ENCODE data around the gene SHROOM3.

SHROOM3 gene

DNA sequence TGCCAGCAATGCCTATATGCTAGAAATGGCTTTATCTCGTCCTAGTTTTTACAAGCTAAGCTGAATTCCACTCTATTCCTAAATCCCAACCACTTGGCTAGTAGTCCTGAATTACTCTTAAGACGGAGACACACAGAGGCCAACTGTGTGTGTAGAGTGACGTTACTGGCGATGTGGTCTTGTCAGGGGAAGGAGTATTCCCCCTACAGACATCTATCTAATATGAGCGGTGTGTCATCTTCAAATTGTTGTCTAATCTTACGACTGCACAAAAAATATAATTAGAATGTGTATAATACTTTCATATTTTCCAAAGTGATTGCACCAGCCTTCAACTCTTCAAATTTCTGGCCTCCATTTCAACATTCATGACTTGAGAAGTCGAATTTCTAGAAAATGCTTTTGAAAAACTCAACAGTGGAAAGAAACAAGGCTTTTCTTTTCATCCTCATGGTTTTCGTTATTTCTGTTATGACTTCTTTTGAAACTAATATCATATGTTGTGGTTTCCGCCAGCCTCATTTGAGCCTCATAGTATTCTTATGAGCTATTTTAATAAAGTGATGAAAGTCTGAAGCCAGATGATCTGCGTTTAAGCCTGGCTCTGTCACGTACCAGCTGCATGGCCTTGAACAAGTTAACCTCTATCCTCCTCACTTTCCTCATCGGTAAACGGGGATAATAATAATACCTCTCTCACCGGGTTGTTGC is 330.6 kb downstream of the SHROOM3 start:
- DNase-seq (ENCODE audit: low spot score) = peak; percentile 30
- TF ChIP-seq, protein P1, sequence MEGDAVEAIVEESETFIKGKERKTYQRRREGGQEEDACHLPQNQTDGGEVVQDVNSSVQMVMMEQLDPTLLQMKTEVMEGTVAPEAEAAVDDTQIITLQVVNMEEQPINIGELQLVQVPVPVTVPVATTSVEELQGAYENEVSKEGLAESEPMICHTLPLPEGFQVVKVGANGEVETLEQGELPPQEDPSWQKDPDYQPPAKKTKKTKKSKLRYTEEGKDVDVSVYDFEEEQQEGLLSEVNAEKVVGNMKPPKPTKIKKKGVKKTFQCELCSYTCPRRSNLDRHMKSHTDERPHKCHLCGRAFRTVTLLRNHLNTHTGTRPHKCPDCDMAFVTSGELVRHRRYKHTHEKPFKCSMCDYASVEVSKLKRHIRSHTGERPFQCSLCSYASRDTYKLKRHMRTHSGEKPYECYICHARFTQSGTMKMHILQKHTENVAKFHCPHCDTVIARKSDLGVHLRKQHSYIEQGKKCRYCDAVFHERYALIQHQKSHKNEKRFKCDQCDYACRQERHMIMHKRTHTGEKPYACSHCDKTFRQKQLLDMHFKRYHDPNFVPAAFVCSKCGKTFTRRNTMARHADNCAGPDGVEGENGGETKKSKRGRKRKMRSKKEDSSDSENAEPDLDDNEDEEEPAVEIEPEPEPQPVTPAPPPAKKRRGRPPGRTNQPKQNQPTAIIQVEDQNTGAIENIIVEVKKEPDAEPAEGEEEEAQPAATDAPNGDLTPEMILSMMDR (IDR thresholded peaks at IDR 0.05; ENCODE audit: extremely low read depth, missing control alignments) = no peak

- TF ChIP-seq, protein P1 (IDR thresholded peaks at IDR 0.05; ENCODE audit: extremely low read depth, missing control alignments) = no peak
- no peak for DNase-seq (ENCODE audit: low spot score)
Measured at GRCh38 chr4:76767983-76768382, 333.0 kb downstream of the SHROOM3 start.

DNA sequence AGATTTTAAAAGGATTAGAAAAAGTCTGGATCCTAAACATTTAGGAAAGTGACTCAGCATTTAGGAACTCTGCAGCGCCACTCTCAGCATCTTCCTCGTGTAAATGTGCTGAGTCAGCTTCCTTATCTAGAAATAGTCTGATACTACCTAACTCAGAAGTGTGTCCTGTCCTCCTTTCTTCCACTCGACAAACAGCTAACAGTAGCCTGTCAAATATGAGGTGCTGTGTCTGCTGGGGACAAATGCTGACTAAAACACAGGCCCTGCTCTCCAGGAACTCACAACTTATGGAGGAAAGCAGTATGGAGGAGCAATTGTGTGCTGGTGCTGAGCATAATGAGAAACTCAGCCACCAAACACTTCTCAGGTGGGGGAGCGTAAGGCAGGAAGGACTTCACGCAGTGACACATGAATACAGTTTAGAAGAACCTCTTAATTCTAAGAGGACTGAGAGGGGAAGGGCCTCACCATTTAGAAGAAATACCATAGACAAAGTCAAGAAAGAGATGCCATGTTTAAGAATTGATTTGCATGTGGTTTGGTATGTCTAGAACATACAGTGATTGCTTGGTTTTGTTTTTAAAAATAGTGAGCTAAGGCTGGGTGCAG is 337.6 kb downstream of the SHROOM3 start:
- DNase-seq (ENCODE audit: low spot score) = no peak

DNA sequence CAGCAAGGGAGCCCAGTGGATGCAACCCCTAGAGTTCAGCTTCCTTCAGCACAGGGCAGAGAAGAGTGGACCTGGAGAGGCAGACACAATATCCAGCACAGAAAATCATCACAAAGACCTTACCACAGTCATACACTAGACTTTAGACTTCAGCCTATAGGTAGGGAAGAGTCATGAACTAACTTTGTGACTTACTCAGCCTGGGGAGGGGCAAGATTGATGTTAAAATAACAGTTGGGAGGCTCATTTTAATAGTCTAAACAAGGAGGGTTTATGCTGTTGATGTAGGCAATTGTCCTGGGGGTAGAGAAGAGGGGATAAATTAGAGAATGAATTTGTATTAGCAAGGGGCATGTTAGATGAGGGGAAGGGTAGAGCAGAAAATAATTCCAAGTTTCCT is 338.7 kb downstream of the SHROOM3 start:
- TF ChIP-seq, protein P1 (IDR thresholded peaks at IDR 0.05; ENCODE audit: extremely low read depth, missing control alignments) = no peak
- DNase-seq (ENCODE audit: low spot score) = no peak

More for the DNA sequence above, 337.6 kb downstream of the SHROOM3 start:
- TF ChIP-seq, protein P1 (IDR thresholded peaks at IDR 0.05; ENCODE audit: extremely low read depth, missing control alignments) = no peak

- TF ChIP-seq, protein P1 (IDR thresholded peaks at IDR 0.05; ENCODE audit: extremely low read depth, missing control alignments) = no peak
- no peak for DNase-seq (ENCODE audit: low spot score)
Measured at GRCh38 chr4:76779740-76780459, 344.9 kb downstream of the SHROOM3 start.

DNA sequence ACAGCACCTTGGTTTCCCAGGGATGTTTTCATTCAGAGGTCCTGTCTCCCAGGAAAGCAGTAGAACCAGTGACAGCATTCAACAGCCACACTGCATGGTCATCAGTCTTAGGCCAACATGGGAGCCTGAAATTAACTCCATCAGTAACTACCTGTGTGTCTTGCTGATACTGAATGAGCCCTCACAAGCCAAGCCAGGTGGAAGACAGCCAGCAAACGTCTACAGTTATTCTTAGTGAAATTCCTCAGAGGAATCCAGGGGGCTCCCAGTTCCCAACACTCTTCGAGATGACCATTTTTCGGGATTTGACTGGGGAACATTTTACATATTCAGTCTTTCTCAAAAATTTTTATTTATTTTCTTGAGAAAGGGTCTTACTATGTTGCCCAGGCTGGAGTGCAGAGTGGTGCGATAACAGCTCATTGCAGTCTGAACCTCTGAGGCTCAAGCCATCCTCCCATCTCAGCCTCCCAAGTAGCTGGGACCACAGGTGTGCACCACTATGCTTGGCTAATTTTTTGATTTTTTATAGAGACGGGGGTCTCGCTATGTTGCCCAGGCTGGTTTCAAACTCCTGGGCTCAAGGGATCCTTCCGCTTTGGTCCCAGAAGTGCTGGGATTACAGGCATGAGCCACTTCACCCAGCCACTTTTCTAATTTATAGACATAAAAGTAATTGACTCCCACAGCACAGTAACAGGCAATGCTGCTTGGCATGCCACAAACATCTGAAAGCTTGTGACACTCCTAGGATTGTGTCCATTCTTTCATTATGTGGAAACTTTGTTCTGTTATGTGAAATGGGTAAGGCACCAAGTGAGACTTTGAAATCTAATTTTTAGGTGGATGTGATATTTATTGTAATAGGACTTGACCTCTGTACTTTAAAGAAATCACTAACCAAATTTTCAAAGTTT is 346.0 kb downstream of the SHROOM3 start:
- DNase-seq (ENCODE audit: low spot score) = no peak

More for the DNA sequence above, 346.0 kb downstream of the SHROOM3 start:
- TF ChIP-seq, protein P1 (IDR thresholded peaks at IDR 0.05; ENCODE audit: extremely low read depth, missing control alignments) = no peak
